DOHH2 (cell line): Measurements from ENCODE around the gene TTC34.
"Not testable (repeated sequence)": the region's sequence is repeated elsewhere in the genome, so short reads cannot be mapped to it uniquely, and the experiment has no call there.

Experiments
- EZH2phosphoT487 ChIP-seq: fragments of 200-600 bp; sonication (generic); IDR thresholded peaks from 2 replicates; pipeline ENCODE4 v1.6.1; 2017; ENCODE audit warnings: borderline replicate concordance, mild to moderate bottlenecking, antibody characterized with exemption, low read length, moderate library complexity, mixed read lengths
- TF ChIP-seq, protein P1 (sequence below): fragments of 200-600 bp; sonication (generic); IDR thresholded peaks from one replicate; pipeline ENCODE4 v1.5.1; 2014; ENCODE audit warnings: antibody characterized with exemption, mild to moderate bottlenecking, low read depth, low read length; ENCODE audit not compliant: poor library complexity, severe bottlenecking

DNA sequence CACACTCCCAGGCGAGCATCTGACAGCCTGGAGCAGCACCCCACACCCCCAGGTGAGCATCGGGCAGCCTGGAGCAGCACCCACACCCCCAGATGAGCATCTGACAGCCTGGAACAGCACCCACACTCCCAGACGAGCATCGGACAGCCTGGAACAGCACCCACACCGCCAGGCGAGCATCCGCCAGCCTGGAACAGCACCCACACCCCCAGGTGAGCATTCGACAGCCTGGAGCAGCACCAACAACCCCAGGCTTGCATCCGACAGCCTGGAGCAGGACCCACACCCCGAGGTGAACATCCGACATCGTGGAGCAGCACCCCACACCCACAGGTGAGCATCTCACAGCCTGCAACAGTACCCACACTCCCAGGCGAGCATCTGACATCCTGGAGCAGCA, 42.1 kb downstream of the TTC34 start:
- TF ChIP-seq, protein P1, sequence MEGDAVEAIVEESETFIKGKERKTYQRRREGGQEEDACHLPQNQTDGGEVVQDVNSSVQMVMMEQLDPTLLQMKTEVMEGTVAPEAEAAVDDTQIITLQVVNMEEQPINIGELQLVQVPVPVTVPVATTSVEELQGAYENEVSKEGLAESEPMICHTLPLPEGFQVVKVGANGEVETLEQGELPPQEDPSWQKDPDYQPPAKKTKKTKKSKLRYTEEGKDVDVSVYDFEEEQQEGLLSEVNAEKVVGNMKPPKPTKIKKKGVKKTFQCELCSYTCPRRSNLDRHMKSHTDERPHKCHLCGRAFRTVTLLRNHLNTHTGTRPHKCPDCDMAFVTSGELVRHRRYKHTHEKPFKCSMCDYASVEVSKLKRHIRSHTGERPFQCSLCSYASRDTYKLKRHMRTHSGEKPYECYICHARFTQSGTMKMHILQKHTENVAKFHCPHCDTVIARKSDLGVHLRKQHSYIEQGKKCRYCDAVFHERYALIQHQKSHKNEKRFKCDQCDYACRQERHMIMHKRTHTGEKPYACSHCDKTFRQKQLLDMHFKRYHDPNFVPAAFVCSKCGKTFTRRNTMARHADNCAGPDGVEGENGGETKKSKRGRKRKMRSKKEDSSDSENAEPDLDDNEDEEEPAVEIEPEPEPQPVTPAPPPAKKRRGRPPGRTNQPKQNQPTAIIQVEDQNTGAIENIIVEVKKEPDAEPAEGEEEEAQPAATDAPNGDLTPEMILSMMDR: not testable (repeated sequence)
- TF ChIP-seq EZH2phosphoT487: not testable (repeated sequence)
